T-helper 2 cell (primary cell): ENCODE data around the gene ARHGAP28.
"Not testable (repeated sequence)": the region's sequence is repeated elsewhere in the genome, so short reads cannot be mapped to it uniquely, and the experiment has no call there.

Experiments
- DNase-seq, 5 experiments: peaks; one replicate each; pipeline versions ENCODE4 v3.0.0 to v3.0.0-alpha.2; 2012 to 2022

ARHGAP28 gene

DNA sequence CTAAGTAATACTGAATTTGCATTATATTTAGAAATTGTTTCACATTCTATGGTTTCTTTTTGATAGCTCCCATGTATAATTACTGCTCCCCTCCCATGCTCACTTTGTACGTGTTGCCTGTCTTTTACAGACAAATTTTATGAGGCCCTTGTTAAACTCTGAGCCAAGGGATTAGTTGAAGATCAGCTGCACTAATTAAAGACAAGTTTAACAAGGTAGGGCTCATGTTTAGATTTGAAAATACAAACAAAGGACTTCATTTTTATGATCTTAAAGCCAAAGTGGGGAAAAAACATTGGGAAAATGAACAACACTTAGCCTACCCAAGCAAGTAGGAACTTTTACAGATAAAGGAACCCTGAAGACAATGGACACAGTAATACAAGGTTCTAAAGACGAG lies 46.2 kb downstream of the ARHGAP28 start:
- no peak for DNase-seq

GRCh38 chr18:6776188-6776587 lies 46.7 kb downstream of the ARHGAP28 start:
- no peak for DNase-seq

GRCh38 chr18:6777509-6777908 lies 48.0 kb downstream of the ARHGAP28 start:
- DNase-seq, result no peak

DNA sequence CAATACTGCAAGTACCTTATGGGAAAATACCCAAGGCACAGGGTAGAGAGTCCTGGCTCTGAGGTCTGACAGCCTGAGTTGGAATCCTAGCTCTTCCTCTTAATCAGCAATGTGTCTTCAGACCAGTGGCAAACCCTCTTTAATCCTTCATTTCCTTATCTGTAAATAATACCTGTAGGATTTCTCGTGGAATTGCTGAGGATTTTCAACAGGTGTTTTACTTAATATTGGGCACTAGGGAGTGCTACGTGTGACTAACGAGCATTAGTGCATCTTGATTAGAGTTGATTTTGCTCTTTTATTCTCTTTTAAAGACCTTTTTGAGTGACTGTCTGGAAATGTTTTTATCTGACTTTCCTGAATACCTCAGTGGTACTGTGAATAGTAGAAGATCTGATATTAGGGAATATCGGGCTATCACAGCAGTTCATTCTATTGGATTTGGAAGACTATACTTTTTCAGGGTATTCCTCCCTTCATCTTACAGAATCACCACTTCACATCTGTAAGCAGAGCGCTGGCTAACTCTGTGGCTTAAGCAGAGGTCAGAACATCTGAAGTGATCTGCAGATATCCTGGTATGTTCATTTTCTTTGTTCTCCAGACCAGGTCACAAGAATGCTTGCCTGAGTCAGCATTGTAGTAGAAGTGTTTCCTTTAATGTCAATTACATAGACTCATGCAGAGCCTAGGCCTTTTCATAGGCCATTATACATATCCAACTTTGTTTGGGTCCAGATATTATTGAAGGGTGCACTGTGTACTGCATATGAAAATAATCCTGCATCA lies 49.1 kb downstream of the ARHGAP28 start:
- DNase-seq, result no peak

GRCh38 chr18:6781142-6781714 lies 51.7 kb downstream of the ARHGAP28 start:
- no peak for DNase-seq

- DNase-seq, result no peak
Observed at GRCh38 chr18:6781796-6782195, 52.3 kb downstream of the ARHGAP28 start.

GRCh38 chr18:6782861-6783260 lies 53.3 kb downstream of the ARHGAP28 start:
- DNase-seq, result no peak

DNA sequence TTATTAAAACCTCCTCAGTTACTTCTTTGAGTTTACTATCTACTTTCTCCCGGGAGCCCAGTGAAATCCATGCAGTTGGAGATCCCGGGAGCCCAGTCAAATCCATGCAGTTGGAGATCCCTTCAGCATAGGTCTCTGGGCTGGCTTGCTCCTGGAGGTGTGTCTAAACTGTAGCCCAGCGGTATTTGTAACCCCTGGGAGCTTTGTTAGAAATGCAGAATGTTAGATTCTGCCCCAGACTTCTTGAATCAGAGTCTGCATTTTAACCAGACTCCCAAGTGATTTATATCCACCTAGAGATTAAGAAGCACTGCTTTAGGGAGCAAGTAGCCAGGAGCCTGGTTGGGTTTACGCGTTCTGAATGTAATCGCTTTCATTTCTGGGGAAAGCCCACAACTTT lies 54.5 kb downstream of the ARHGAP28 start:
- DNase-seq, result no peak

DNA sequence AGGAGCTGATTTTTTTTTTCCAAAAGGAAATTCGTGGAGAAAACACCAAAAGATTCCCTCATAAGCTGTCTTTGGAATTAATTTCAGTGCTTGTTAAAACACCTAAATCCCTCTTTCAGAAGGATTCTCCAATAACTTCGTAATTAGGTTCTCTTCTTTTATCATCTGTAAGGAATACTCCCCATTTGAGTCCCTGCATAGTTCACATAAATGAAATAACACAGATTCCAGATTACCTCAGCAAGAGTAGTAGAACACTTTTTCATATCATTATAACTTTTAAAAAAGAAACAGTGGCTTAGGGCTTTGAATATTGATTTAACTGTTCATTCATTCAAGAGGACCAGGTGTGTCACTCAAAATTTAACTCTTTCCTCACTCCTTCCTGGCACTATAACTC lies 55.5 kb downstream of the ARHGAP28 start:
- no peak for DNase-seq

- DNase-seq, result no peak
Observed at GRCh38 chr18:6785411-6785810, 55.9 kb downstream of the ARHGAP28 start.

DNA sequence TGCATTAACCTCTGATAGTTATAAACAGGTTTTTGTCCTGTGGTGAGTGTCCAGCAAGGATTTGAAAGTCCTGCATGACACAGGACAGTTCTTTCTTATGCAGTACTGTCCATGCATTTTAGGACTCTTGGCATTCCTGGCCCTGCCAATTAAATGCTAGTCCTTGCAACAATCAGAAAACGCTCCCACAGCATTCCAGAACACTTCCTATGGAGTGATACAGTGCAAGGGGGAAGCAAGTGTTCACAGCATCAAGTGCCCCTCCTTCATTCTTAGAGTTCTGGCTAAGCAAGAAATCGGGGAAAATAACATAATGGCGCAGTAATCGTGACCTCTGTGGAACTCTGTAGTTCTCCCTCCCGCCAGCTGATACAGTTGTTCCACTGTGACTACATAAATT lies 62.9 kb downstream of the ARHGAP28 start:
- no peak for DNase-seq

- no peak for DNase-seq
Observed at GRCh38 chr18:6793455-6793854, 63.9 kb downstream of the ARHGAP28 start.

DNA sequence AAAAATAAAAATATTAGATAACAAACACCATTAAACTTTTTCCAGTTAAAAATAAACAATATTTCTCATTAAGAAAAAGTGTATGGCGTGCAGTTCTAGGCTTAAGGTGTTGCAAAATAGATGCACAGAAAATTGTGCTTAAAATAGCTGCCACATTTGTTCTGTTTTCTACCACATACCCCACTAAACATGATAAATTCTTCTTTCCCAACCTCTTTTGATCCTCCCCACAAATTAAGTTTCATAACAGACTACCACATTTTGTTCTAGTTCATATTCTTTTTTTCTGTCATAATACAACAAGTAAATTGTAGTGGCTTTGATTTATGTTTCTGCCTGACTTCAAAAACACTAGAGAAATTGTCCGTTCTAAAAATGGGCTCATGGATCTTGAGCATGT lies 64.5 kb downstream of the ARHGAP28 start:
- no peak for DNase-seq

GRCh38 chr18:6795307-6795706 lies 65.8 kb downstream of the ARHGAP28 start:
- no peak for DNase-seq

DNA sequence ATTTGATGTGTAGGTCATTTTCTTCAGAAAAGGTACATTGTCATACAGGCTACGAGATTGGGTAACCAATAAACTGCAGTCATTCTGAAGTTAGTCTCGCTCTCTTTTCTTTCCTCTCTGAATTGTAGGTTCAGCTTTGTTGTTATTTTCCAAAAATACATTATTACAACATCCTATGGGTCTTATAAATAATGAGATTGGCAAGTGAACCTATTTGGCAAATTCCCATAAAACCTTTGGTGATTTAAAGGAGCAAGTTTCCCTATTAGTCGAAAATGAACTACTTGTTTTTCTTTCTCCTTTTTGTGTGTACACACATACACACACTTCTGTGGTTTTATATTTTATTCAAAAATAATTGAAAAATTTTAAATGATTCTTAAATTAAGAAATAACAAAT lies 67.0 kb downstream of the ARHGAP28 start:
- no peak for DNase-seq

- no peak for DNase-seq
Observed at GRCh38 chr18:6797171-6797570, 67.7 kb downstream of the ARHGAP28 start.

GRCh38 chr18:6798896-6799295 lies 69.4 kb downstream of the ARHGAP28 start:
- no peak for DNase-seq

- DNase-seq, result not testable (repeated sequence)
Observed at GRCh38 chr18:6800309-6800708, 70.8 kb downstream of the ARHGAP28 start.

DNA sequence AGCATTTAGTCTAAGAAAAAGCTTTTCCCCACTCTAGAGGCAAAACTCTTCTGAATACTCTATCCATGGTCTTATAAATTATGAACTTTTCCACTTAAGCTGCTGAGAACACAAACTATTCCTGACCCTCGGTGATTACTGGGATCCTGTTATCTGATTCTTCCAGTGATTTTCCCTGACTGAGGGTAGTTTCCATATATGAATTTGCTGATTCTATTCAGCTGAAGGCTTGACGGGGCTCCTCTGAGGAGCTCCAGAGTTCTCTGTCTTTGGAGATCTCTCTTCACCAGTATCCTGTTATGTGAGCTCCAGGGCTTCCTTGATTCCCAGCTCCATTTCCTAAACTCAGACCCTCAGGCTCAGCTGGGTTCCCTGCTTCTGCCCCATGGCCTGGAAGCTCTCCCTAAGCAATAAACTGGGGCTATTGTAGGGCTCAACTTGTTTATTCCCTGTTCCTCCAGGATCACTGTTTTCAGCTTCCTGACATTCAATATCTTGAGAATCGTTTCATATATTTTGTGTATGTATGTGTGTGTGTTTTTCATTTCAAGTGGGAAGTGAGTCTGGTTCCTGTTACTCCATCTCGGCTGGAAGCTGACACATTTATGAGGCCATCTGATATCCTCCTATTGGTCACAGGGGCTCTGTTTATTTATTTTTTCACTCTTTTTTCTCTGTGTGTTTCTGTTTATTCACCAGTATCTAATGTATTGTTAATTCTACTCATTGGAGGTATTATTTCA lies 78.2 kb downstream of the ARHGAP28 start:
- DNase-seq, result no peak

DNA sequence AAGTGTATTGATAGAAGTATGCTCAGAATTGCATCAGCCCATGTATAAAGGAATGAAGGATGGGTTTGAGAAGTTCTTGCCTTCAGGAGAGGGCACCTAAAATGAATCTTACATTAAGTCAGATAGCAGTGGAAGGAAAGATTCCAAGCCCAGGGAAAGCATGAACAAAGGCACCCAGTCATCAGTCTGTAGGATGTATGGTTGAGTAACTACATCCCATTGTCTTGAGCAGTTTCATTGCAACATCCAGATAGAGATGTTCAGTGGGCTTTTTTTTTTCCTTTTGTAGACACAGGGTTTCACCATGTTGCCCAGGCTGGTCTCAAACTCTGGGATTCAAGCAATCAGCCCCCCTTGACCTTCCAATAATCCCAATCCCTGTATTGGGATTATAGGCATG lies 80.7 kb downstream of the ARHGAP28 start:
- no peak for DNase-seq

GRCh38 chr18:6811816-6812215 lies 82.3 kb downstream of the ARHGAP28 start:
- DNase-seq, result no peak

- DNase-seq, result no peak
Observed at GRCh38 chr18:6814882-6815425, 85.4 kb downstream of the ARHGAP28 start.

GRCh38 chr18:6816154-6816553 lies 86.6 kb downstream of the ARHGAP28 start:
- DNase-seq, result no peak

GRCh38 chr18:6819332-6819731 lies 89.8 kb downstream of the ARHGAP28 start:
- DNase-seq, result no peak
